ENCODE data around the gene DOCK2.

Gene DOCK2

DNA sequence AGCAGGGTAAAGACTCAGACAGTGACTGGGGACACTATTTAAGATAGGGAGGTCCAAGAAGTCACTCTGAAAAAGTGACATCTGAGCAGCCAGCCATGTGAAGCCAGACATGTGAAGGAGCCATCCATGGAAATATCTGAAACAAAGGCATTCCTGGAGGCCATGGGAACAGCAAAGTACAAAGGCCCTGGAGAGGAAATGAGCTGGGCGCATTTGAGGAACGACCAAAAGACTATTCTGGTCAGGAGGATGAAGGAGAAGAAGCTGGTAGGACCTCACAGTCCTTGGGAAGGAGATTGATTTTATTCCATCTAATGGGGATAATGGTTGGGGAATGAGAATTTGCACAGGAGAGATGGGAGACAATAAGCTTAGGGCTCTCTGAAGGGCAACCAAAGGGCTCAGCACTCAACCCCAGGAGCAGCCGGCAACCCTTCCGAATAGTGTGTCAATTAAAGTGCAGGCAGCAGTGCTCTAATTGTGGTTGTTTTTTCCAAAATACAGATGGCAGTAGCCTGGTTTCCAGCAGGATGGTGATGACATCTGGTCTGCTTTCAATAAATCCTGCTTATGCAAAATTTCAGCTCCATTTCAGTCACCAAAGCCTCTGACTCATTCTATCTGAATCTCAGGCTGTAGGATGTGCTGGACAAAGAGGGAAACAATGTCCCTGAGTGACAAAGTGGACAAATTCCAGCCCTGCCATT, 495.3 kb downstream of the DOCK2 start:
- H3K4me2 ChIP-seq (ENCODE audit: low read depth, low read length): no peak overlapping the region
- H3K9ac ChIP-seq (ENCODE audit: low read length): no peak overlapping the region
- no peaks in the 10 kb centered on the region for H3K9me3 ChIP-seq (replicated peaks; ENCODE audit: insufficient read depth, low read length)
- no peaks in the 10 kb centered on the region for H3K27me3 ChIP-seq (replicated peaks; ENCODE audit: insufficient read depth, low read length)
- H3K4me3 ChIP-seq (ENCODE audit: low read length): no peak overlapping the region
- TF ChIP-seq EZH2 (optimal IDR thresholded peaks at IDR 0.05; ENCODE audit: low read depth, low read length) (no peak), EZH2phosphoT487 (IDR thresholded peaks at IDR 0.05; ENCODE audit: low read length) (no peak)
- TF ChIP-seq, protein P1, sequence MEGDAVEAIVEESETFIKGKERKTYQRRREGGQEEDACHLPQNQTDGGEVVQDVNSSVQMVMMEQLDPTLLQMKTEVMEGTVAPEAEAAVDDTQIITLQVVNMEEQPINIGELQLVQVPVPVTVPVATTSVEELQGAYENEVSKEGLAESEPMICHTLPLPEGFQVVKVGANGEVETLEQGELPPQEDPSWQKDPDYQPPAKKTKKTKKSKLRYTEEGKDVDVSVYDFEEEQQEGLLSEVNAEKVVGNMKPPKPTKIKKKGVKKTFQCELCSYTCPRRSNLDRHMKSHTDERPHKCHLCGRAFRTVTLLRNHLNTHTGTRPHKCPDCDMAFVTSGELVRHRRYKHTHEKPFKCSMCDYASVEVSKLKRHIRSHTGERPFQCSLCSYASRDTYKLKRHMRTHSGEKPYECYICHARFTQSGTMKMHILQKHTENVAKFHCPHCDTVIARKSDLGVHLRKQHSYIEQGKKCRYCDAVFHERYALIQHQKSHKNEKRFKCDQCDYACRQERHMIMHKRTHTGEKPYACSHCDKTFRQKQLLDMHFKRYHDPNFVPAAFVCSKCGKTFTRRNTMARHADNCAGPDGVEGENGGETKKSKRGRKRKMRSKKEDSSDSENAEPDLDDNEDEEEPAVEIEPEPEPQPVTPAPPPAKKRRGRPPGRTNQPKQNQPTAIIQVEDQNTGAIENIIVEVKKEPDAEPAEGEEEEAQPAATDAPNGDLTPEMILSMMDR (IDR thresholded peaks at IDR 0.05; ENCODE audit: low read length): no peak
- H3K9me2 ChIP-seq (replicated peaks; ENCODE audit: insufficient read depth, low read length): no peaks in the 10 kb centered on the region
- H2AFZ ChIP-seq (ENCODE audit: low read length): no peak overlapping the region
- H3K27ac ChIP-seq (ENCODE audit: low read length): no peak overlapping the region
- H3F3A ChIP-seq (ENCODE audit: insufficient read depth, low read length): no peaks in the 10 kb centered on the region
- H3K36me3 ChIP-seq (replicated peaks; ENCODE audit: insufficient read depth, low read length): no peaks in the 10 kb centered on the region
- H3K4me1 ChIP-seq (ENCODE audit: low read length): no peaks in the 10 kb centered on the region
- no peaks in the 10 kb centered on the region for H3K79me2 ChIP-seq (ENCODE audit: low read length)
- no peaks in the 10 kb centered on the region for H4K20me1 ChIP-seq (ENCODE audit: insufficient read depth, low read length)
- no peak for DNase-seq

Measured in MM.1S (cell line).